Esophagus squamous epithelium (tissue), 4 donors: ENCODE data around the gene AKAP3.

Experiments used
- CTCF ChIP-seq, 6 experiments: fragments of 450-650 bp in 4 of 6; fragments of 200-600 bp in 2 of 6; sonication (generic) in 2 of 6; IDR thresholded peaks; one replicate each; pipeline ENCODE4 v1.5.1; 2016 to 2019; ENCODE audit warnings: antibody characterized with exemption in 6 of 6, mild to moderate bottlenecking in 4 of 6, moderate library complexity in 4 of 6
- POLR2A ChIP-seq, 4 donors: fragments of 450-650 bp; IDR thresholded peaks; one replicate each; pipeline ENCODE4 v1.6.1; 2017; ENCODE audit warnings: antibody characterized with exemption in 4 of 4, mild to moderate bottlenecking in 4 of 4, moderate library complexity in 3 of 4

- no peak for TF ChIP-seq CTCF (IDR thresholded peaks at IDR 0.05)
- TF ChIP-seq POLR2A (IDR thresholded peaks at IDR 0.05): no peak
Observed at GRCh38 chr12:4681732-4682131, 32.9 kb upstream of the AKAP3 start.
